ENCODE data around the gene PLA2R1.

GRCh38 chr2:159998961-159999360 is 63.5 kb downstream of the PLA2R1 start:
- TF ChIP-seq CTCF (IDR thresholded peaks at IDR 0.05; ENCODE audit: poor library complexity, severe bottlenecking) (no peak), REST (IDR thresholded peaks at IDR 0.05; ENCODE audit: borderline replicate concordance) (no peak), EP300 (conservative IDR thresholded peaks at IDR 0.05; ENCODE audit: poor library complexity, severe bottlenecking) (no peak), EZH2 (IDR thresholded peaks at IDR 0.05; ENCODE audit: borderline replicate concordance, insufficient read depth, low read length, poor library complexity, severe bottlenecking) (no peak), MXI1 (conservative IDR thresholded peaks at IDR 0.05; ENCODE audit: poor library complexity, severe bottlenecking) (no peak), POLR2AphosphoS5 (IDR thresholded peaks at IDR 0.05) (no peak), SMC3 (conservative IDR thresholded peaks at IDR 0.05; ENCODE audit: poor library complexity) (no peak), TAF1 (IDR thresholded peaks at IDR 0.05; ENCODE audit: low read depth) (no peak), RAD21 (conservative IDR thresholded peaks at IDR 0.05) (no peak)

Data from neural cell (in vitro differentiated cells).